ENCODE results near the gene WFDC5. TPM values are rescaled to one million over a fixed set of nuclear protein-coding genes. Genes with fewer than 3 reads are reported as not detected.

Gene WFDC5
- not detected in 2 replicates for total RNA-seq

GRCh38 chr20:45114465-45115385, at the start of gene WFDC5:
TSS of gene WFDC5 (minus strand) at chr20:45115174. CDS start at chr20:45115083, 91 bp downstream.

GRCh38 chr20:45124365-45124764, 9.4 kb upstream of the WFDC5 start, which contains the start of gene WFDC12:
TSS of gene WFDC12 (minus strand) at chr20:45124465. CDS start at chr20:45124447, 18 bp downstream.

GRCh38 chr20:45100563-45101245, 14.3 kb downstream of the WFDC5 start, which contains the start of gene KCNS1:
TSS of gene KCNS1 (minus strand) at chr20:45101127. CDS start at chr20:45099236, 1,891 bp downstream.

Other genes starting within 250 kb of the WFDC5 start
- gene YWHAB, start 229.5 kb downstream of the WFDC5 start, total RNA-seq = 96.9 and 116 TPM in 2 replicates
- 11.6 and 20.1 TPM in 2 replicates for gene PABPC1L, start 205.1 kb downstream of the WFDC5 start, total RNA-seq
- gene TOMM34, start 154.8 kb downstream of the WFDC5 start, total RNA-seq = 22.0 and 42.9 TPM in 2 replicates
- gene STK4, start 148.7 kb downstream of the WFDC5 start, total RNA-seq = 13.5 and 19.8 TPM in 2 replicates
- 2.3 and 2.4 TPM in 2 replicates for gene KCNS1, start 14.0 kb downstream of the WFDC5 start, total RNA-seq
- not detected in 2 replicates for gene WFDC12, start 9.3 kb upstream of the WFDC5 start, total RNA-seq
- 4.5 TPM in 1 of 2 replicates, not detected in the other for gene PI3, start 59.7 kb upstream of the WFDC5 start, total RNA-seq
- gene SEMG1, start 91.9 kb upstream of the WFDC5 start, total RNA-seq = not detected in 2 replicates
- not detected in 2 replicates for gene SEMG2, start 106.2 kb upstream of the WFDC5 start, total RNA-seq
- gene SLPI, start 139.4 kb upstream of the WFDC5 start, total RNA-seq = not detected in 2 replicates
- gene RBPJL, start 191.7 kb upstream of the WFDC5 start, total RNA-seq = not detected in 2 replicates
- not detected in 2 replicates for gene MATN4, start 193.1 kb upstream of the WFDC5 start, total RNA-seq
- gene SDC4, start 233.2 kb upstream of the WFDC5 start, total RNA-seq = 43.5 and 50.7 TPM in 2 replicates
- 26.4 and 43.4 TPM in 2 replicates for gene SYS1, start 248.0 kb upstream of the WFDC5 start, total RNA-seq

Data from cardiac atrium fibroblast (primary cell).